Ovary (tissue), 3 donors: ENCODE results near the gene AMMECR1.

ENCODE experiments used
- CTCF ChIP-seq, 3 donors: fragments of 450-650 bp in 2 of 3; fragments of 200-600 bp in 1 of 3; IDR thresholded peaks; one replicate each; pipeline versions ENCODE4 v1.5.1 to v1.8.0; 2016 to 2022; ENCODE audit warnings: antibody characterized with exemption in 3 of 3, mild to moderate bottlenecking in 1 of 3
- POLR2A ChIP-seq: fragments of 450-650 bp; IDR thresholded peaks from one replicate; pipeline ENCODE4 v1.6.1; 2017; ENCODE audit warnings: antibody characterized with exemption, mild to moderate bottlenecking, moderate library complexity
- donor health status: DM: no; HTN: no; CAD: no.

- TF ChIP-seq CTCF (IDR thresholded peaks at IDR 0.05) (no peak), POLR2A (no peak)
These were observed 35.0 kb downstream of the AMMECR1 start for GRCh38 chrX:110282922-110283321.
